HEK293T (cell line): ENCODE measurements around the gene PPP6R3.

Source experiments
- ARNT ChIP-seq: fragments of 450-650 bp; IDR thresholded peaks from 2 replicates; pipeline ENCODE4 v1.6.1; 2017; ENCODE audit warnings: mild to moderate bottlenecking
- FOXM1 ChIP-seq: fragments of 450-650 bp; IDR thresholded peaks from 2 replicates; pipeline ENCODE4 v1.6.1; 2017; ENCODE audit warnings: mild to moderate bottlenecking, borderline replicate concordance
- SUZ12 ChIP-seq: fragments of 450-650 bp; IDR thresholded peaks from 2 replicates; pipeline ENCODE4 v1.6.1; 2016; ENCODE audit warnings: mild to moderate bottlenecking
- TARDBP ChIP-seq: fragments of 450-650 bp; IDR thresholded peaks from 2 replicates; pipeline ENCODE4 v1.6.1; 2016

DNA sequence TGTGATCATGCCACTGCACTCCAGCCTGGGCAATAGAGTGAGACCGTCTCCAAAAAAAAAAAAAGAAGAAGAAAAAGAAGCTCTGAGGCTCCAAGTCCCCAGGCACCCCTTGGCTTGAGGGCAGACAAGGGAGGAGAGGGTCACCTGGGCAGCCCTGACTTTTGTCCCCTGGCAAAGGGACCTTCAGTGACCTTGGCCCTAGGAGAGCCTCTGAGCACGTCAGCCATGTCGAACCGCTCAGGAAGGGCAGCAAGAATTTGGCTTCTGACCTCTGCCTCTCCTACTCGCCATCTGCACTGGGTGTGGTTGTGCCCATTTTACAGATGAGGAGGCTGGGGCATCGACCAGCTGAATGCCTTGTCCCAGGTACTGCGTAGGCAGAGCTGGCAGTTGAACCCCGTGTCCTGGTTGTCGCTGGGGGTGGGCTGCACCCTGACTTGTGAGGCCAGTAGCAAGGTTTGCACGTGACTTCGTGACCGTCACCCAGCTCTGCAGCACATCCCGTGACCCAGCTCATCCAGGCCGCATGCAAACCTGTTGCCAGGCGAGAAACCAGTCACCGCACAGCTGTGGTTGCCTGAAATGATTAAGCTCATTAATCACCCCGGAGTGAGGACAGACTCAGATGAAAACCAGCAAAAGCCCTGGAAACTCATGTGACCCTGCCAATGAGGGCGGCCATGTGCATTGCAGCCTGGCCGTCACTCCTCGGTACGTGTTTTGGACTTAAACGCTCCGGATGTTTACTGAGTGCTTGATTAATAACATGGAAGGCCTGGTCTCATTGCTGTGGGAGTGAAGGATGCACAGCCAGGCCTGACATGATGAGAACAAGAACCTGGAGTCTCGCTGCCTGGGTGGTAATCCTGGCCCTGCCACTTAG is 47.7 kb upstream of the PPP6R3 start:
- TF ChIP-seq TARDBP (no peak), SUZ12 (no peak), FOXM1 (no peak), ARNT (no peak)
